Esophagus (tissue), 2 donors: ENCODE results near the gene SLC45A2. TPM values are rescaled to one million over a fixed set of nuclear protein-coding genes. Genes with fewer than 3 reads are reported as not detected.

Experiments used
- H3K27ac ChIP-seq, 2 donors: one replicate each; pipeline ENCODE4 v1.5.1; 2013; ENCODE audit warnings: low read depth in 2 of 2, mild to moderate bottlenecking in 2 of 2, inconsistent platforms in 1 of 2, low read length in 1 of 2, moderate library complexity in 1 of 2
- H3K27me3 ChIP-seq, 2 donors: one replicate each; pipeline ENCODE4 v1.6.1; 2013; ENCODE audit warnings: low read length in 2 of 2, control low read depth in 1 of 2, mild to moderate bottlenecking in 1 of 2; ENCODE audit not compliant: insufficient read depth in 2 of 2, control insufficient read depth in 1 of 2
- H3K36me3 ChIP-seq, 2 donors: one replicate each; pipeline ENCODE4 v1.6.1; 2013; ENCODE audit warnings: low read length in 1 of 2; ENCODE audit not compliant: control insufficient read depth in 2 of 2, insufficient read depth in 2 of 2
- H3K4me1 ChIP-seq, 2 donors: one replicate each; pipeline ENCODE4 v1.6.1; 2013; ENCODE audit warnings: low read length in 1 of 2; ENCODE audit not compliant: control insufficient read depth in 2 of 2, insufficient read depth in 2 of 2
- H3K4me3 ChIP-seq, 2 donors: one replicate each; pipeline ENCODE4 v1.5.1; 2013; ENCODE audit warnings: low read length in 2 of 2, mild to moderate bottlenecking in 2 of 2, low read depth in 1 of 2, moderate library complexity in 1 of 2
- H3K9me3 ChIP-seq, 2 donors: one replicate each; pipeline ENCODE4 v1.6.1; 2013; ENCODE audit warnings: mild to moderate bottlenecking in 2 of 2, low read depth in 1 of 2, low read length in 1 of 2, moderate library complexity in 1 of 2; ENCODE audit not compliant: control insufficient read depth in 2 of 2, insufficient read depth in 1 of 2
- WGBS, 2 donors: extraction: QIAGEN DNeasy Blood & Tissue Kit; methylation state at CpG; one replicate each; pipeline ENCODE4 v1.1.7; 2013; 5-methylcytosine and 5-hydroxymethylcytosine counted together
- polyA plus RNA-seq, 2 donors: library from polyadenylated mRNA; stranded (reverse); fragments of 200-250 nt; gene quantifications; one replicate each; pipeline ENCODE4 v1.2.3, GENCODE V29; 2013
- donor health status: healthy with polysubstance abuse.
- donor health status: Bipolar disorder and iron deficiency.

SLC45A2 gene
- polyA plus RNA-seq, 2 donors, result not detected

DNA sequence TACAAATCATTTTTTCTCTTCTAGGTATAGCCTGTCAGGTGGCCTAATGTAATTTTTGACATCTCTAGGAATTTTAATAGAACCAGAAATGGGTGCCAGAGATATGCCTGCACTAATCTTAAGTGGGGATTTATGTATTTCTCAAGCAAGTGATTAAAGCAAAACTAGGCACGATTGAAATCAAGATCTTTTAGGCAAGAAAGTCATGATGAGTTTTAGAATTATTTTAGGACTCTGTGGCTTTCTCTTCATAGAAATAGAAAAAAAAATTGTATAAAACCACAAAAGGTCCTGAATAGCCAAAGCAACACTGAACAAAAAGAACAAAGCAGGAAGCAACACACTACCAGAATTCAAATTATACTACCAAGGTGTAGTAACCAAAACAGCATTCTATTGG is 24.3 kb upstream of the SLC45A2 start:
- Histone ChIP-seq H3K27me3 (no peaks in the 10 kb centered on the region), H3K9me3 (no peaks in the 10 kb centered on the region), H3K27ac (peak overlapping the region in 1 of 2 donors; percentile 94), H3K4me1 (peaks cover 0 to 3% of the 10 kb centered on the region in 2 donors), H3K4me3 (peak overlapping the region in 1 of 2 donors; percentile 71), H3K36me3 (peaks cover under 1 to 2% of the 10 kb centered on the region in 2 donors)
- 11 to 13% methylated on average over 1 of the region's 1 CpG for WGBS, 2 donors

DNA sequence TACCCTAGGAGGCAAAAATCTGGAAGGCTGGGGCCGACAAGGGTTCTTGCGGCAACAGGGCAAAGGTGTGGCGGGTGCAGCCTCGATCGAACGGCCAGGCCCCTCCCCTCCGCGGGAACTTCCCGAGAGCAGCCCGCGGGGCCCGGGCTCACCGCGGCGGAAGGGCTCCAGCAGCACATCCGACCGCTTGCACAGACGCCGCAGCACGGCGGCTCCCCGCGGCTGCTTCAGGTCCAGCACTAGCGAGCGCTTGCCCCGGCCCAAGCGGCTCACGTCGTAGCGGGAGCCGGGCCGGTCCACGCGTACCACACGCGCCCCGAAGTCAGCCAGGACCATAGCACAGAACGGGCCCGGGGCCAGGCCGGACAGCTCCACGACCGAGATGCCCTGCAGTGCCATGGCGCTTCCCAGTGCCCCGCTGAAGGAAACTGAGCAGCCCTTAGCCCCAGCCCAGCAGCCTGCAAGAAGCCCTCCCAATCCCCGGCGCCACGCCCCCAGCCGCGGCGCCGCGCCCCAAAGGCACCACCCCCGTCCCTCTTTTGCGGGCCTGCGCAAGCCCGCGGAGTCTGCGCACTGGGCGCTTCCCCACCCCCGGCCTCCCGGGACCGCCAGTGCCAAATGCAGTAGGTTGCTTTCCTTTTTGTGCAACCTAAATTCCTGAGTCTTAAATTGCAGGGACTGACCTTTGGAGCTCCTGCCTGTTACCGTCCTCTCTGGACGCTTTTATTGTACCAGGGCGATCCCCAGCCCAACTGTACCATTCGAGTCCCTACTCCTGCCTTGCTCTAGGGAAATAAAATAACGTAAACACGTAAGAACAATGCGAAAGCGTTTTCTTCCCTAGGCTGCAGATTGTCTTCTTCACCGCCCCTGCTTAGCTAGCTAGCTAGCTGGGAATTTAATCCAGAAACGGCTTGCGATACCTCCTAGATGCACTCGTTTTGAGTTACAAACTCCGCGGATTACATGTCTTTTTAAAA is 23.4 kb upstream of the SLC45A2 start, which contains the start of gene AMACR:
TSS of gene AMACR (minus strand) at position 430 of the 980 bp plus-strand sequence. CDS start at position 399, 31 bp downstream.
- Histone ChIP-seq H3K27ac (peak within 1 kb of the TSS; percentile 94 to 95), H3K9me3 (no peaks in the 10 kb centered on the region), H3K36me3 (peaks cover 2 to 5% of the 10 kb centered on the region in 2 donors), H3K4me3 (peak within 1 kb of the TSS; percentile 62 to 71), H3K27me3 (no peaks in the 10 kb centered on the region), H3K4me1 (peaks cover 0 to 2% of the 10 kb centered on the region in 2 donors)
- WGBS, 2 donors, result 1% methylated on average over 74 to 76 of the region's 76 CpGs

DNA sequence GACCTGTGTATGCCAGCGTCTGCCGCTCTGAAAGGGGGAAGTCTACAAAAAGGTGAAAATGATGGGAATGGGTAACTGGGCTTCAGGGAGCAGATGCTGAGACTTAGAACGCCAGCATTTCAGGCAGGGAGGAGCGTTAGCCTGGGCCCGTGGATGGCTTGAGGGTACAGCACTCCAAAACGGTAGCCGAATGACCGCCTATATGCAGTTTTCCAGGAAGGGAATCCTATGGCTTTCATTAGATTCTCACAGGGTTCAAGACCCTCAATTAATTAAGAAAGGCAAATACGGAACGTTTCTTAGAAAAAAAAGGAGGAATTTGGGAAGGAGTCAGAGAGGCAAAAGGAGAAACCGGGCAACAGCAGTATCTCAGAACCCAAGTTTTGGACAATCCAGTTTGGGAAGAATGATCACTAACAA is 22.7 kb upstream of the SLC45A2 start:
- Histone ChIP-seq H3K27ac (peak overlapping the region; percentile 94 to 95), H3K27me3 (no peaks in the 10 kb centered on the region), H3K4me1 (peaks cover 0 to 2% of the 10 kb centered on the region in 2 donors), H3K36me3 (peaks cover 2 to 8% of the 10 kb centered on the region in 2 donors), H3K4me3 (peak overlapping the region; percentile 62 to 71), H3K9me3 (no peaks in the 10 kb centered on the region)
- 5 to 9% methylated on average over 11 of the region's 11 CpGs for WGBS, 2 donors

DNA sequence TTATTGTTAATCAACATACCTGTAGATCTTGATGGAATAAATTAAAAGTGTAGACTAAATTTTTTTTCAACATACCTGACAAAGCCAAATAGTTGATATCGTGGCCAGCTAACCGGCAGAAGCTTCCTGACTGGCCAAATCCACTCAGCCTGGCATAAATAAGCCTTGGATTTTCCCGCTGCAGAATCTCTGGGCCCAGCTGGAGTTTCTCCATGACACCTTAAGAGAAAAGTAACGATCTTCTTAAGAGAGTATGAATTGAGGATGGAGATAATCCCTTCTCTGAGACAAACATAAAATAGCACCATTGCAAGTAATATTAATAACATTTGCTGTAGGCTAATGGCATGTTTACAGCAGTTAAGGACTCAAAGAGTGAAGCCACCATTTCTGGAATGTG is 21.2 kb upstream of the SLC45A2 start:
- 85 to 86% methylated on average over 4 of the region's 4 CpGs for WGBS, 2 donors

DNA sequence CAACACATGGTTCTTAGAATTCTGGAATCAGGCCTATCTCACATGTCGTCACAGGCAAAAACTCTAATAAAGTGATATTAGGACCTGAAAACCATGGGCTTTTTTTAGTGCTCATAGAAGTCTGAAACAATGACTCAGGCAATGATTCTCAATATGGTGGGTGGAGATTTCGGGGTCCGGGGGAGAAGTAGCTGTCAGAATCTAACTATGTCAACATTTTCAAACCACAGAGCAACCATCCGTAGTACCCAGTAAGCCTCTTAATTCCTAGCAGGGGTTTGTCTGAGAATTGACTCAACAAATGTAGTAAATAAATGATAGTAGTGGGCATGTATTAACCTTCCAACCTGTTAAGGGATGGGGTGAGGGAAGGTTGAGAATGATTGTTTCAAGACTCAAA is 20.7 kb upstream of the SLC45A2 start:
- Histone ChIP-seq H3K27ac (no peak overlapping the region), H3K9me3 (no peaks in the 10 kb centered on the region), H3K4me1 (peaks cover 0 to 2% of the 10 kb centered on the region in 2 donors), H3K27me3 (no peaks in the 10 kb centered on the region), H3K36me3 (peaks cover 2 to 8% of the 10 kb centered on the region in 2 donors), H3K4me3 (no peak overlapping the region)
- 82 to 90% methylated on average over 4 of the region's 4 CpGs for WGBS, 2 donors

More for the DNA sequence above, 21.2 kb upstream of the SLC45A2 start:
- Histone ChIP-seq H3K36me3 (peaks cover 2 to 8% of the 10 kb centered on the region in 2 donors), H3K4me1 (peaks cover 0 to 2% of the 10 kb centered on the region in 2 donors), H3K9me3 (no peaks in the 10 kb centered on the region), H3K27ac (no peak overlapping the region), H3K27me3 (no peaks in the 10 kb centered on the region), H3K4me3 (no peak overlapping the region)

DNA sequence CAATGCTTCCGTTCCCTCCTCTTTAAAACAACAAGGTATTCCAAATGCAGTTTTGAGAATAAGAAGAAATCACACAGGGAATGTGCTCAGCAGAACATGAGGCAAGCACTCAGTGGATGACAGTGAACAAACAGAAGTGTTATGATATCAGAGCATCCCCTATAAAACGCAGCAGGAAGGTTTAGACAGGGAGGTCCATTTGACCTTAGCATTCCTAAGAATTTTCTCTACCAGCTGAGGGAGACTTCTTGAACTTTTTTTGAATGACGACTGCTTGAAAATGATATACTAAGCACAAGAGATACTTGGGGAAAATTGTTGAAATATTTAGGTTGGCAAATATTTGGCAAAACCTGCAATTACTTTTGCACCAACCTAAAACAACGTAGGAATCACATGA is 19.4 kb upstream of the SLC45A2 start:
- WGBS, 2 donors, result 91 to 92% methylated on average over 4 of the region's 4 CpGs
- Histone ChIP-seq H3K9me3 (no peaks in the 10 kb centered on the region), H3K27me3 (no peaks in the 10 kb centered on the region), H3K36me3 (peaks cover 2 to 8% of the 10 kb centered on the region in 2 donors), H3K4me1 (peaks cover 0 to 2% of the 10 kb centered on the region in 2 donors), H3K4me3 (no peak overlapping the region), H3K27ac (no peak overlapping the region)

DNA sequence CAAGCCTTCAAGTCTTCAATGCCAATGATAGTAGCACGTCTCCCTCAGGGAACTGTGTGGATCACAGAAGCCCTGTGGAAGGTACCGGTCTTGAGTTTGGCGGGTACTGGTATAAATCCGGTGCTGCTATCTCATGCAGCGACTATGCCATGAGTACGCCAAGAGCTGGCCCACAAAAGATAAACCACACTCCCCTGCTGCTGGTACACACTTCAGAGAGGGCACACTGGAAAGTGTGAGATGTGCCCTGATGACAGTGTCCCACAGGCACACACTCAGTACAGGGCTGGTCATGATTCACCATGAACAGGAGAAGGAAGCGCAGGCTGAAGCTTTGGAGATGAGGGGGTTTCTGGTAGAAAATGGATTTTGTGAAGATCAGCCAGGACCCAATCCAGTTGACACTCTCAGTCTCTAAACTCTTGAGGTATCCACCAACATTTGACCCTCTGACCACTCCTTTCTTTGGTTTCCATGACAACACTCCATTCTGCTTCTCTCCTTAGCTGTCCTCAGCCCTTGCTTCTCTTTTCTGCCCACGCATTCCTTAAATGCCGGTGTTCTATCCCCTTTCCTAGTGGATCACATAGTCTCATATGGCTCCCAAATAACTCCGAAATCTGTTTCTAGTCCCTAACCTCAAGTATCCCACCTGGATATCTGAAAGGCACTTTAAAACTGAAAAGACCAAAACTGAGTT is 18.3 kb upstream of the SLC45A2 start:
- Histone ChIP-seq H3K4me3 (no peak overlapping the region), H3K27me3 (no peaks in the 10 kb centered on the region), H3K4me1 (peaks cover 0 to 2% of the 10 kb centered on the region in 2 donors), H3K9me3 (no peaks in the 10 kb centered on the region), H3K36me3 (peaks cover 2 to 9% of the 10 kb centered on the region in 2 donors), H3K27ac (no peak overlapping the region)
- WGBS, 2 donors, result 95 to 97% methylated on average over 10 of the region's 10 CpGs

DNA sequence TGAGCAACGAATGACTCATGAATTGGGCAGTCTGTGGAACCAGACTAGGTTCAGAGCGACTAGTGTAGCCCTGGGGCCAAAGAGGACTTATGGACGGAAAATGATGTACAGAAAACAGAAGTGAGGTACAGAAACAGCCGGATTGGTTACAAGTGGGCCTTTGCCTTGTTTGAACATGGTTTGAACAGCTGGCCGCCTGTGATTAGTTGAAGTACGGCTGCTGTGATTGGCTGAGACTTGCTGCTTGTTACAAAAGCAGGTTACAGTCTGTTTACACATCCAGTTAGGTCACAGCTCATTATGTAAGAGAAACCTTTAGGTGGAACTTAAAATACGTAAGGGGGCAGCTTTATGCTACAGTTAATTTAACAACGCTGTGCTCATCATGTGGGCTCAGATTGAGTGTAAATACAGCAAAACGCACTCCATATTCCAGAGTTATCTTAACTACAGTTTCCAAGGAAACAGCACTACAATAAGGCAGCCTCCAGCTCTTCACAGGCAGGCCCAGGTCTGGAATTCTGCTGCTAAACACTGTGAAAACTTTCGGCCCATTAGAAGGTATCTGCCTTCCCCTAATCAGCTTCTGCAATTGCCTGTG is 16.8 kb upstream of the SLC45A2 start:
- peaks cover 2 to 9% of the 10 kb centered on the region in 2 donors for H3K36me3 ChIP-seq
- peaks cover 2% of the 10 kb centered on the region in 2 donors for H3K4me1 ChIP-seq
- H3K9me3 ChIP-seq, result no peaks in the 10 kb centered on the region
- H3K27me3 ChIP-seq, result no peaks in the 10 kb centered on the region
- 45 to 53% methylated on average over 10 of the region's 10 CpGs for WGBS, 2 donors
- H3K27ac ChIP-seq, result peak overlapping the region in 1 of 2 donors; percentile 74
- H3K4me3 ChIP-seq, result no peak overlapping the region

DNA sequence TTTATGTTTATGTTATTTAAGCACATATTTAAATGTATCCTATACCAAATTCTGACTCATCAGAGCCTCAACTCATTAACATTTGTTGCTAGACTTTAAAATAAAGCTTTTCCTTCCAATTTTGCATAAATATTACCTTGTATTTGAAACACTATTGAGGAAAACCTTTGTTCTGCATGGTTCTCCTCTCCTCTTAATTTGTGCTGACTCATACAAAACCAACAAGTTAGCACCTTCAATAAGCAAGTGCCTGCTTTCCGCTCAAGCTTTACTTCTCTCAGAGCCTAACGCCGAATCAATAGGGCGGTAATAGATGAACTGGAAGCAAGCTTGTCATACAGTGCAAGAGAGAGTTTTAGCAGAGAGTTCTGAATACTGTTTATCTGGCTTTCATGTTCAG is 15.5 kb upstream of the SLC45A2 start:
- no peak overlapping the region for H3K27ac ChIP-seq
- WGBS, 2 donors, result 91 to 92% methylated on average over 4 of the region's 4 CpGs

More for the DNA sequence above, 15.5 kb upstream of the SLC45A2 start:
- Histone ChIP-seq H3K4me1 (peaks cover 2% of the 10 kb centered on the region in 2 donors), H3K27me3 (no peaks in the 10 kb centered on the region), H3K4me3 (no peak overlapping the region), H3K9me3 (no peaks in the 10 kb centered on the region), H3K36me3 (peaks cover 2 to 9% of the 10 kb centered on the region in 2 donors)
